ENCODE results near the gene SMYD3.

- TF ChIP-seq RCOR1 (IDR thresholded peaks at IDR 0.05; ENCODE audit: insufficient replicate concordance, low read length) = no peak
- no peak for TF ChIP-seq FOS (IDR thresholded peaks at IDR 0.05; ENCODE audit: low read depth, low read length)
- TF ChIP-seq, protein P1, sequence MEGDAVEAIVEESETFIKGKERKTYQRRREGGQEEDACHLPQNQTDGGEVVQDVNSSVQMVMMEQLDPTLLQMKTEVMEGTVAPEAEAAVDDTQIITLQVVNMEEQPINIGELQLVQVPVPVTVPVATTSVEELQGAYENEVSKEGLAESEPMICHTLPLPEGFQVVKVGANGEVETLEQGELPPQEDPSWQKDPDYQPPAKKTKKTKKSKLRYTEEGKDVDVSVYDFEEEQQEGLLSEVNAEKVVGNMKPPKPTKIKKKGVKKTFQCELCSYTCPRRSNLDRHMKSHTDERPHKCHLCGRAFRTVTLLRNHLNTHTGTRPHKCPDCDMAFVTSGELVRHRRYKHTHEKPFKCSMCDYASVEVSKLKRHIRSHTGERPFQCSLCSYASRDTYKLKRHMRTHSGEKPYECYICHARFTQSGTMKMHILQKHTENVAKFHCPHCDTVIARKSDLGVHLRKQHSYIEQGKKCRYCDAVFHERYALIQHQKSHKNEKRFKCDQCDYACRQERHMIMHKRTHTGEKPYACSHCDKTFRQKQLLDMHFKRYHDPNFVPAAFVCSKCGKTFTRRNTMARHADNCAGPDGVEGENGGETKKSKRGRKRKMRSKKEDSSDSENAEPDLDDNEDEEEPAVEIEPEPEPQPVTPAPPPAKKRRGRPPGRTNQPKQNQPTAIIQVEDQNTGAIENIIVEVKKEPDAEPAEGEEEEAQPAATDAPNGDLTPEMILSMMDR (conservative IDR thresholded peaks at IDR 0.05; ENCODE audit: low read depth, low read length) = no peak
- TF ChIP-seq MAFK (IDR thresholded peaks at IDR 0.05; ENCODE audit: low read depth, low read length) = no peak
- no peak for TF ChIP-seq RAD21 (IDR thresholded peaks at IDR 0.05; ENCODE audit: low read length)
These were observed 511.6 kb downstream of the SMYD3 start for GRCh38 chr1:245995474-245995873.
